Vagina (tissue), 2 donors: ENCODE results near the gene NUDT1. TPM values are rescaled to one million over a fixed set of nuclear protein-coding genes. Genes with fewer than 3 reads are reported as not detected.

Source experiments
- DNase-seq, 2 donors: peaks; one replicate each; pipeline ENCODE4 v3.0.0-alpha.2; 2017; ENCODE audit errors: extremely low spot score in 2 of 2
- H3K27ac ChIP-seq: fragments of 200-600 bp; sonication (generic); one replicate; pipeline ENCODE4 v1.5.1; 2019
- H3K27me3 ChIP-seq: fragments of 200-600 bp; sonication (generic); one replicate; pipeline ENCODE4 v1.5.1; 2019
- H3K36me3 ChIP-seq, 2 donors: fragments of 200-600 bp; sonication (generic); one replicate each; pipeline ENCODE4 v1.5.1; 2017 to 2019
- H3K4me1 ChIP-seq: fragments of 200-600 bp; sonication (generic); one replicate; pipeline ENCODE4 v1.5.1; 2019
- H3K4me3 ChIP-seq, 2 donors: fragments of 200-600 bp; sonication (generic); 1 replicate in 1 of 2; 2 replicates in 1 of 2; pipeline ENCODE4 v1.5.1; 2016 to 2019
- H3K9me3 ChIP-seq: fragments of 200-600 bp; sonication (generic); one replicate; pipeline ENCODE4 v1.5.1; 2019
- POLR2A ChIP-seq, 2 donors: fragments of 450-650 bp; IDR thresholded peaks; one replicate each; pipeline ENCODE4 v1.6.1; 2017; ENCODE audit warnings: antibody characterized with exemption in 2 of 2, mild to moderate bottlenecking in 2 of 2, moderate library complexity in 2 of 2
- POLR2AphosphoS5 ChIP-seq, 2 donors: sonication (generic); formaldehyde crosslinking; IDR thresholded peaks; one replicate each; pipeline ENCODE4 v1.9.0; 2017; ENCODE audit warnings: antibody characterized with exemption in 2 of 2, mild to moderate bottlenecking in 2 of 2, low read depth in 1 of 2; ENCODE audit not compliant: insufficient read depth in 1 of 2
- intact Hi-C: fragments of 100-400 bp; cut with DNase I; formaldehyde crosslinking; loops from one replicate; pipeline ENCODE4 v1.15.1; 2023
- total RNA-seq: library from RNA; depleted of rRNA; stranded (reverse); fragments of >200 nt; gene quantifications from one replicate; pipeline ENCODE4 v1.2.3, GENCODE V29; 2016
- TF ChIP-seq, protein P1 (sequence below), 3 experiments: fragments of 450-650 bp in 2 of 3; fragments of 200-600 bp in 1 of 3; sonication (generic) in 1 of 3; IDR thresholded peaks; one replicate each; pipeline ENCODE4 v1.5.1; 2017 to 2019; ENCODE audit warnings: antibody characterized with exemption in 3 of 3, mild to moderate bottlenecking in 2 of 3, moderate library complexity in 2 of 3

NUDT1 gene
- total RNA-seq, 1 donor from 2014 or later, result 19.4 TPM

DNA sequence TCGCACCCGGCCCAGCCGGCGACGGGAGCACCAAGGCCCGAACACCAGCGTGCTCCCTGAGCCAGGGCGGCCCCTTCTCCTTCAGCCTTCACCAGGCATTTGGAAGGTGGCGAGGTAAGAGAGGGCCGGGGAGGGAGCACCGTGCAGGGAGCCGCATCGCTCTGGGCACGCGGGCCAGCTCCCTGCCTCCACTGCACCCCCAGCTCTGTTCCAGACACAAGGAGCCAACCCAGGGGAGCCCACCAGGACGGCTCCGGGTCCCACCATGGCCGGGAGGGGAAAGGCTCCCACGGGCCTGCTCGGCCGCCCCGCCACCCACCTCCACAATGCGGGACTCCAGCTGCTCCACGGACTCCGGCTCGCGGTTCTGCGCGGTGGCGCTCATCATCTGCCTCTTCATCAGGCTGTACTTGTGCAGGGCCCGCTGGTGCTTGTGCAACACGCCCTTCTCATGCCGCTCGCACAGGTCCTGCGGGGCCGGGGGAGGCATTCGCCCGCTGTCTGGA lies 15.1 kb downstream of the NUDT1 start:
- intact Hi-C loops, result no loop called here
- no peak for TF ChIP-seq POLR2AphosphoS5 (IDR thresholded peaks at IDR 0.05; ENCODE audit: insufficient read depth in 1 of 2, low read depth in 1 of 2)
- TF ChIP-seq POLR2A (IDR thresholded peaks at IDR 0.05), result no peak
- TF ChIP-seq, protein P1, sequence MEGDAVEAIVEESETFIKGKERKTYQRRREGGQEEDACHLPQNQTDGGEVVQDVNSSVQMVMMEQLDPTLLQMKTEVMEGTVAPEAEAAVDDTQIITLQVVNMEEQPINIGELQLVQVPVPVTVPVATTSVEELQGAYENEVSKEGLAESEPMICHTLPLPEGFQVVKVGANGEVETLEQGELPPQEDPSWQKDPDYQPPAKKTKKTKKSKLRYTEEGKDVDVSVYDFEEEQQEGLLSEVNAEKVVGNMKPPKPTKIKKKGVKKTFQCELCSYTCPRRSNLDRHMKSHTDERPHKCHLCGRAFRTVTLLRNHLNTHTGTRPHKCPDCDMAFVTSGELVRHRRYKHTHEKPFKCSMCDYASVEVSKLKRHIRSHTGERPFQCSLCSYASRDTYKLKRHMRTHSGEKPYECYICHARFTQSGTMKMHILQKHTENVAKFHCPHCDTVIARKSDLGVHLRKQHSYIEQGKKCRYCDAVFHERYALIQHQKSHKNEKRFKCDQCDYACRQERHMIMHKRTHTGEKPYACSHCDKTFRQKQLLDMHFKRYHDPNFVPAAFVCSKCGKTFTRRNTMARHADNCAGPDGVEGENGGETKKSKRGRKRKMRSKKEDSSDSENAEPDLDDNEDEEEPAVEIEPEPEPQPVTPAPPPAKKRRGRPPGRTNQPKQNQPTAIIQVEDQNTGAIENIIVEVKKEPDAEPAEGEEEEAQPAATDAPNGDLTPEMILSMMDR (IDR thresholded peaks at IDR 0.05), result no peak
- H3K9me3 ChIP-seq, result no peaks in the 10 kb centered on the region
- no peaks in the 10 kb centered on the region for H3K4me1 ChIP-seq
- H3K36me3 ChIP-seq, result peaks cover 0 to 22% of the 10 kb centered on the region in 2 donors
- no peak overlapping the region for H3K27ac ChIP-seq
- no peak overlapping the region for H3K4me3 ChIP-seq
- H3K27me3 ChIP-seq, result no peaks in the 10 kb centered on the region
- no peak for DNase-seq

DNA sequence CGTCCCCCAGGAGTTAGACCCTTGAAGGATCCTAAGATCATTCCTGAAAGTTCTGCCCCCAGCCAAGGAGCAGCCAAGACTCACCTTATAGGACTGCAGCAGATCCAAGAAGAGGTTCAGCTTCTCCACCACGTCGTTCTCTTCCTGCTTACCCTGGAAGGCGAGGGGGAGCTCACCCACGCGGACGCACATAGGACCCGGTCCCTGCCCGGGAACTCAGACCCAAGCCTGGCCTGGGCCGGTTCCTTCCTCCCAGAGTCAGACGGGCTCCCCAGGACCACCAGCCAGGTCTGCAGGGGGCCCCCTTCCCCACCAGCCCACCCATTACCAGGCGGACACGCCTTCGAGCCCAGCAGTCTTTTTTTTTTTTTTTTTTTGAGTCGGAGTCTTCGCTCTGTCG lies 15.6 kb downstream of the NUDT1 start:
- DNase-seq, result no peak
- peaks cover 0 to 24% of the 10 kb centered on the region in 2 donors for H3K36me3 ChIP-seq
- intact Hi-C loops, result no loop called here

DNA sequence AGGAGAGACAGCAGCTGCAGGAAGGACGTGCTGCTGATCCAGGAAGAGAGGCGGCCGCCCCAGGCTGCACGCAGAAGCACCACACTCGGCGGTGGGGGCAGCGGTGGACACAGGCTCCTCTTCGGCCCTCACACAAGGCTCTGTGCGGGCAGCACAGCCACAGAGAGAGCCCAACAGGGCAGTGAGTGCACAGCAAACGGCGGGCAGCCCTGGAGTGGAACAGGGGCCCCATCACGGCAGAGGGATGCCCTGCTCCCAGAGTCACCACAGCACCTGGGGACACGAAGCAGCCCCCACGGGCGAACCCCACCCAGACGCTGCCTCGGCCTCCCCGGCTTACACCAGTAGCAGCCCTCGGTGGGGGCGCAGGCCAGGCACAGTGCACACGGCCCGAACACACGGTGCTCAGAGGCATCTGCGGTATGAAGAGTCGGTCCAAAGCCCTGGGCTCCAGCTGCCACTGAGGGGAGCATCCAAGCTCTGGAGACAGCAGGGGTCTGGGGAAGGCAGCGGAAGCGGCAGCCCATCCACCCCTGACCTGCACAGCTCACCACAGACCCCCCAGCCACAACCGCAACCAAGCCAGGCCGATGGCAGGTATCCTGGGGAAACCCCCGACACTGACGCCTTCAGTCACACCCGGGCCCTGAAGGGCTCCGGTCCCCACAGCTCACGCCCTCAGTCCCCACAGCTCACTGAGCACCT lies 16.8 kb downstream of the NUDT1 start:
- H3K4me1 ChIP-seq, result no peaks in the 10 kb centered on the region
- no peak for DNase-seq
- no peaks in the 10 kb centered on the region for H3K9me3 ChIP-seq
- no peak overlapping the region for H3K27ac ChIP-seq
- no peak overlapping the region for H3K4me3 ChIP-seq
- H3K36me3 ChIP-seq, result peaks cover 0 to 32% of the 10 kb centered on the region in 2 donors
- H3K27me3 ChIP-seq, result no peaks in the 10 kb centered on the region
- intact Hi-C loops, result no loop called here
- TF ChIP-seq POLR2A (IDR thresholded peaks at IDR 0.05), result no peak
- TF ChIP-seq POLR2AphosphoS5 (IDR thresholded peaks at IDR 0.05; ENCODE audit: insufficient read depth in 1 of 2, low read depth in 1 of 2), result no peak
- TF ChIP-seq, protein P1 (IDR thresholded peaks at IDR 0.05), result no peak

More for the DNA sequence above, 15.6 kb downstream of the NUDT1 start:
- no peak overlapping the region for H3K27ac ChIP-seq
- no peak for TF ChIP-seq POLR2A (IDR thresholded peaks at IDR 0.05)
- TF ChIP-seq, protein P1 (IDR thresholded peaks at IDR 0.05), result no peak
- no peak for TF ChIP-seq POLR2AphosphoS5 (IDR thresholded peaks at IDR 0.05; ENCODE audit: insufficient read depth in 1 of 2, low read depth in 1 of 2)
- no peaks in the 10 kb centered on the region for H3K27me3 ChIP-seq
- H3K9me3 ChIP-seq, result no peaks in the 10 kb centered on the region
- no peak overlapping the region for H3K4me3 ChIP-seq
- no peaks in the 10 kb centered on the region for H3K4me1 ChIP-seq

DNA sequence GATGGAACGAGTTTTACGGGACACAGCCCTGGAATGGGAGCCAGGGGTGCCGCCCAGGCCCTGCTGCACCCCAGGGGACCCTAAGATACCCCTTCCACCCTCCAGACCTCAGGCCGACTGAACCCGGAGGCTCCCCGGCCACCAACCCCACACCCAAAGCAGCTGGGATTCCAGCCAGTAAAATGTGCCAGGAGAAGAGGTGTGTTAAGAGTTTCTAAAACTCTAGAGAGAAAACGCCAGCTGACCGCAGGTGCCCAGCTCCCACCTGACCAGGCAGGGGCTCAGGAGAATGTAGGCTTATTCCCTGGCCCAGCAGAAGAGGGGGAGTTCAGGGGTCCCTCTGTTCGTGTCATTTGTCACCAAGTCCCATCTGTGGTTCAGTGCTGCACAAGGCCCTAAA lies 17.5 kb downstream of the NUDT1 start:
- no peaks in the 10 kb centered on the region for H3K4me1 ChIP-seq
- TF ChIP-seq POLR2A (IDR thresholded peaks at IDR 0.05), result no peak
- TF ChIP-seq, protein P1 (IDR thresholded peaks at IDR 0.05), result no peak
- no peak for TF ChIP-seq POLR2AphosphoS5 (IDR thresholded peaks at IDR 0.05; ENCODE audit: insufficient read depth in 1 of 2, low read depth in 1 of 2)
- peaks cover 0 to 32% of the 10 kb centered on the region in 2 donors for H3K36me3 ChIP-seq

DNA sequence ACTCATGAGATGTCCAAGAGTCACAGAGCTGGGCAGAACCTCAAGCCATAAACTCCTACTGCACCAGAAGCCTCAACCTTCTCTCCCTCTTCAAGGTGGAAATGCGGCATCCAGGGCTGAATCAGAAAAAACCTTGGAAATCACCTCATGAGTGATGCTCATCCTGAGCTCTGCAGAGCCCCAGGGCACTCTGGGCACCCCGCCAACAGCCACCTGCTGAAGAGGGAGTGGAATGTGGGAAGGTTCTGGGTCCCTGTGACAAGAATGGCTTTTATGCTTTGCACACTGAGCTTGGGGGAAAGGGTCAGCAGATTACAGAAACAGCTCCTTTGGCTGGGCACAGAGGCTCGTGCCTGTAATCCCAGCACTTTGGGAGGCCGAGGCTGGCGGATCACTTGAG lies 18.8 kb downstream of the NUDT1 start:
- TF ChIP-seq POLR2AphosphoS5 (IDR thresholded peaks at IDR 0.05; ENCODE audit: insufficient read depth in 1 of 2, low read depth in 1 of 2) (no peak), POLR2A (IDR thresholded peaks at IDR 0.05) (no peak)
- TF ChIP-seq, protein P1 (IDR thresholded peaks at IDR 0.05), result no peak
- DNase-seq, result no peak
- H3K36me3 ChIP-seq, result peaks cover 0 to 29% of the 10 kb centered on the region in 2 donors
- intact Hi-C loops, result loop anchor here (5.0 kb wide), 1 partner anchor 1599 kb away; no protein-coding TSS in a partner anchor
- H3K4me1 ChIP-seq, result no peaks in the 10 kb centered on the region
- no peak overlapping the region for H3K4me3 ChIP-seq
- no peaks in the 10 kb centered on the region for H3K9me3 ChIP-seq
- H3K27ac ChIP-seq, result no peak overlapping the region
- H3K27me3 ChIP-seq, result no peaks in the 10 kb centered on the region

More for the DNA sequence above, 17.5 kb downstream of the NUDT1 start:
- intact Hi-C loops, result no loop called here
- no peak overlapping the region for H3K4me3 ChIP-seq
- DNase-seq, result no peak
- H3K27me3 ChIP-seq, result no peaks in the 10 kb centered on the region
- H3K27ac ChIP-seq, result no peak overlapping the region
- no peaks in the 10 kb centered on the region for H3K9me3 ChIP-seq
